ENCODE results near the gene BLVRB. TPM values are rescaled to one million over a fixed set of nuclear protein-coding genes. Genes with fewer than 3 reads are reported as not detected.

Gene BLVRB
- total and polyA plus RNA-seq, 9 of the 15 experiments (the other 6 are each of a cell fraction or from before 2014, with no cell fraction given), result 81.1 to 749 (median 331) TPM

- no peak for TF ChIP-seq TEAD1 (CRISPR knock-in tag; IDR thresholded peaks at IDR 0.05)
- TF ChIP-seq SRF (CRISPR knock-in tag; IDR thresholded peaks at IDR 0.05), result peak in 1 of 2 experiments; percentile 50; a peak in 1 of 4 replicates
- no peak for TF ChIP-seq TFE3 (CRISPR knock-in tag; IDR thresholded peaks at IDR 0.05)
- no peak for TF ChIP-seq FOXO4 (CRISPR knock-in tag; IDR thresholded peaks at IDR 0.05)
- TF ChIP-seq CREBBP (IDR thresholded peaks at IDR 0.05; ENCODE audit: low read depth, low read length), result no peak
- no peak for TF ChIP-seq ATF1 (CRISPR knock-in tag; IDR thresholded peaks at IDR 0.05)
- no peak for TF ChIP-seq ATF1 (tag; IDR thresholded peaks at IDR 0.05)
- TF ChIP-seq ELF4 (CRISPR knock-in tag; IDR thresholded peaks at IDR 0.05), result no peak
- TF ChIP-seq XRCC4 (IDR thresholded peaks at IDR 0.05; ENCODE audit: extremely low read depth, insufficient read depth, insufficient read length), result no peak
- no peak for TF ChIP-seq GTF2E2 (tag; IDR thresholded peaks at IDR 0.05)
- no peak for TF ChIP-seq ZNF445 (CRISPR knock-in tag; IDR thresholded peaks at IDR 0.05; ENCODE audit: low read depth)
- TF ChIP-seq PBX2 (CRISPR knock-in tag; IDR thresholded peaks at IDR 0.05; ENCODE audit: low read depth), result no peak
- TF ChIP-seq PBX2 (tag; conservative IDR thresholded peaks at IDR 0.05; ENCODE audit: low read depth), result no peak
- no peak for TF ChIP-seq YY1 (IDR thresholded peaks at IDR 0.05; ENCODE audit: borderline replicate concordance in 1 of 3, control insufficient read depth in 1 of 3, extremely low read depth in 1 of 3, insufficient read depth in 3 of 3, insufficient read length in 1 of 3, insufficient replicate concordance in 2 of 3, low read depth in 1 of 3, low read length in 2 of 3)
- peak; percentile 39; the same call in 1 of the 2 replicates for TF ChIP-seq ATF7 (IDR thresholded peaks at IDR 0.05)
- no peak for TF ChIP-seq FUS (optimal IDR thresholded peaks at IDR 0.05; ENCODE audit: low read depth, low read length)
- peak; percentile 19 to 28; a peak in 1 of 4 replicates for TF ChIP-seq NRF1 (conservative IDR thresholded peaks at IDR 0.05 in 1 of 2, IDR thresholded peaks at IDR 0.05 in 1 of 2)
- TF ChIP-seq JUN (IDR thresholded peaks at IDR 0.05; ENCODE audit: borderline replicate concordance, low read depth, low read length), result no peak
- no peak for TF ChIP-seq JUN (CRISPR knock-in tag; IDR thresholded peaks at IDR 0.05; ENCODE audit: borderline replicate concordance)
- no peak for TF ChIP-seq MBD1 (CRISPR knock-in tag; IDR thresholded peaks at IDR 0.05)
- TF ChIP-seq ZKSCAN8 (CRISPR knock-in tag; IDR thresholded peaks at IDR 0.05), result no peak
Measured at GRCh38 chr19:40445780-40446262, 19.7 kb downstream of the BLVRB start (continued).

Measured in K562 (cell line).